ENCODE measurements around the gene CLEC10A.

GRCh38 chr17:7045492-7046126, 34.4 kb downstream of the CLEC10A start:
- TF ChIP-seq GATA2 (IDR thresholded peaks at IDR 0.05; ENCODE audit: low read depth, low read length) = no peak
- TF ChIP-seq GATA3 (IDR thresholded peaks at IDR 0.05; ENCODE audit: low read depth, low read length) = no peak

Measured in SH-SY5Y (cell line).